HepG2 (cell line): ENCODE results near the gene KRT14. TPM values are rescaled to one million over a fixed set of nuclear protein-coding genes. Genes with fewer than 3 reads are reported as not detected.

Experiments
- ATAC-seq: fragments of 200-7000 bp; cut with Tn5 transposase; 3 replicates; pipeline ENCODE4 v1.9.1; 2020; ENCODE audit warnings: mild to moderate bottlenecking, moderate library complexity
- BruUV-seq: library from RNA; stranded (reverse); fragments of 400-500 nt; replicated peaks from 2 replicates; lab custom pipeline; 2021; lab: Mats Ljungman, UMichigan
- CTCF ChIA-PET: fragments of 300-600 bp; formaldehyde crosslinking; extraction: SDS; loops from one replicate; lab custom pipeline; 2021; ENCODE audit warnings: low total read pairs, inconsistent platforms, low intra/inter-chr PET ratio; lab: Yijun Ruan, JAX
- POLR2A ChIA-PET: fragments of 350-600 bp; sonication (Branson Sonifier 250); formaldehyde crosslinking; loops from one replicate; lab custom pipeline; 2020; ENCODE audit warnings: antibody characterized with exemption, inconsistent platforms; lab: Yijun Ruan, JAX
- DNase-seq: peaks from one replicate; pipeline ENCODE4 v3.0.0-alpha.2; 2015; ENCODE audit warnings: low spot score
- FAIRE-seq: peaks from 3 replicates; lab custom pipeline; 2011; peaks lifted over from hg19 to GRCh38; lab: Jason Lieb, UNC
- H2AFZ ChIP-seq: one replicate; pipeline ENCODE4 v1.6.1; 2011; ENCODE audit warnings: low read length, inconsistent platforms
- H3K27ac ChIP-seq: fragments of 300-600 bp; 3 replicates; pipeline ENCODE4 v1.8.0; 2011; ENCODE audit warnings: mixed run types, mild to moderate bottlenecking, mixed read lengths, low read length, inconsistent platforms; ENCODE audit not compliant: insufficient read depth; ENCODE audit errors: extremely low read length
- H3K27me3 ChIP-seq, 2 experiments: fragments of 200-600 bp in 1 of 2; 2 replicates in 1 of 2; 3 replicates in 1 of 2; pipeline versions ENCODE4 v1.6.0 to v1.8.0; 2011; ENCODE audit warnings: low read length in 2 of 2, mild to moderate bottlenecking in 2 of 2, moderate library complexity in 2 of 2, inconsistent platforms in 1 of 2; ENCODE audit not compliant: insufficient read depth in 2 of 2, control insufficient read depth in 1 of 2
- H3K36me3 ChIP-seq, 2 experiments: fragments of 200-600 bp in 1 of 2; replicated peaks in 1 of 2; 2 replicates in 1 of 2; 3 replicates in 1 of 2; pipeline versions ENCODE4 v1.5.1 to v1.8.0; 2011; ENCODE audit warnings: low read length in 2 of 2, inconsistent platforms in 1 of 2; ENCODE audit not compliant: insufficient read depth in 2 of 2, control insufficient read depth in 1 of 2
- H3K4me1 ChIP-seq: 2 replicates; pipeline ENCODE4 v1.5.1; 2012; ENCODE audit warnings: low read length, inconsistent platforms; ENCODE audit not compliant: insufficient read depth
- H3K4me2 ChIP-seq: 2 replicates; pipeline ENCODE4 v1.6.0; 2011; ENCODE audit warnings: low read depth, low read length, inconsistent platforms
- H3K4me3 ChIP-seq, 3 experiments: fragments of 200-600 bp in 1 of 3; sonication (generic), shearing (Covaris generic) in 1 of 3; replicated peaks in 1 of 3; 2 replicates each; pipeline ENCODE4 v1.5.1; 2011 to 2016; ENCODE audit warnings: low read length in 3 of 3, inconsistent platforms in 2 of 3, low read depth in 2 of 3, mild to moderate bottlenecking in 2 of 3, control low read depth in 1 of 3, mixed read lengths in 1 of 3; ENCODE audit not compliant: insufficient read depth in 1 of 3
- H3K79me2 ChIP-seq: one replicate; pipeline ENCODE4 v1.6.1; 2011; ENCODE audit warnings: low read length, inconsistent platforms; ENCODE audit not compliant: insufficient read depth
- H3K9ac ChIP-seq: 2 replicates; pipeline ENCODE4 v1.6.0; 2011; ENCODE audit warnings: mild to moderate bottlenecking, low read depth, low read length, inconsistent platforms; ENCODE audit not compliant: insufficient read depth
- H3K9me3 ChIP-seq: 2 replicates; pipeline ENCODE4 v1.5.1; 2012; ENCODE audit warnings: mild to moderate bottlenecking, low read length
- H4K20me1 ChIP-seq: 2 replicates; pipeline ENCODE4 v1.6.0; 2011; ENCODE audit warnings: inconsistent platforms, mild to moderate bottlenecking, low read length, moderate library complexity; ENCODE audit not compliant: insufficient read depth
- CSRNP1 ChIP-seq: sonication (generic); formaldehyde crosslinking; IDR thresholded peaks from 2 replicates; pipeline ENCODE4 v1.8.1; 2023; ENCODE audit warnings: mild to moderate bottlenecking, missing genetic modification reagents
- ZNF12 ChIP-seq: sonication (generic); formaldehyde crosslinking; IDR thresholded peaks from 2 replicates; pipeline ENCODE4 v1.5.0; 2020; ENCODE audit warnings: missing genetic modification reagents
- WGBS: methylation state at CpG from one replicate; pipeline ENCODE4 v1.1.6; 2017; ENCODE audit warnings: low lambda C conversion rate; 5-methylcytosine and 5-hydroxymethylcytosine counted together
- in situ Hi-C: cut with HindIII; loops from 2 replicates; pipeline ENCODE4 v1.10.0; 2017; ENCODE audit warnings: low pct_unique_long_range_greater_than_20kb; ENCODE audit not compliant: extremely low pct_ligation_motif_present
- intact Hi-C: fragments of 100-400 bp; cut with micrococcal nuclease; formaldehyde crosslinking; loops from one replicate; pipeline ENCODE4 v1.10.0; 2022; ENCODE audit not compliant: unreplicated experiment
- polyA plus RNA-seq, 8 experiments: library from polyadenylated mRNA; depleted of rRNA in 3 of 8; stranded (reverse) in 7 of 8; unstranded in 1 of 8; fragments of >200 nt; fragmentation: Illumina TruSeq in 4 of 8; extraction: Trizol in 4 of 8; gene quantifications; 2 replicates each; pipeline versions ENCODE4 v1.2.1 to v1.2.3, GENCODE V29; 2011 to 2016; ENCODE audit warnings: low read depth in 4 of 8, missing spikeins in 1 of 8, mixed read lengths in 1 of 8; ENCODE audit not compliant: insufficient read depth in 1 of 8
- total RNA-seq, 5 experiments: library from RNA; depleted of rRNA; stranded (reverse); fragments of >200 nt; fragmentation: Illumina TruSeq; extraction: Trizol; gene quantifications; 2 replicates each; pipeline ENCODE4 v1.2.3, GENCODE V29; 2016; ENCODE audit warnings: low read depth in 1 of 5
- TF ChIP-seq, protein P1 (sequence below): sonication (generic); formaldehyde crosslinking; IDR thresholded peaks from 2 replicates; pipeline ENCODE4 v1.9.0; 2021; ENCODE audit warnings: missing genetic modification reagents, mild to moderate bottlenecking, borderline replicate concordance

The KRT14 gene
- total and polyA plus RNA-seq, 2 of the 13 experiments (the other 11 are each of a cell fraction or from before 2014, with no cell fraction given): 0.09 TPM; not detected in 1

- Histone ChIP-seq H3K9ac (no peak overlapping the region), H3K4me3 (no peak overlapping the region), H3K4me2 (no peak overlapping the region), H3K27me3 (peaks cover 0 to 14% of the 10 kb centered on the region in 2 experiments; a peak in 2 of 5 replicates), H3K9me3 (no peaks in the 10 kb centered on the region), H3K27ac (no peak overlapping the region), H2AFZ (no peak overlapping the region), H3K79me2 (no peaks in the 10 kb centered on the region), H4K20me1 (no peaks in the 10 kb centered on the region), H3K36me3 (no peaks in the 10 kb centered on the region), H3K4me1 (peaks cover 48% of the 10 kb centered on the region)
- DNase-seq (no peak), ATAC-seq (no peak), FAIRE-seq (no peak)
- no TSS peak for BruUV-seq
- WGBS: 78% methylated on average over 3 of the region's 3 CpGs
- intact Hi-C loops: no loop called here
- in situ Hi-C loops: loop anchor here (5.0 kb wide), 2 partner anchors 60 to 115 kb away; partner anchors contain the start of gene KRT36
- ChIA-PET POLR2A (interaction anchor here (3.3 kb wide), 1 partner anchor 18 kb away, joined by 26 read pairs; the partner anchor contains the start of gene KRT19), CTCF (interaction anchor here (6.3 kb wide), 1 partner anchor 116 kb away, joined by 84 read pairs; no protein-coding TSS in a partner anchor)
- TF ChIP-seq, protein P1, sequence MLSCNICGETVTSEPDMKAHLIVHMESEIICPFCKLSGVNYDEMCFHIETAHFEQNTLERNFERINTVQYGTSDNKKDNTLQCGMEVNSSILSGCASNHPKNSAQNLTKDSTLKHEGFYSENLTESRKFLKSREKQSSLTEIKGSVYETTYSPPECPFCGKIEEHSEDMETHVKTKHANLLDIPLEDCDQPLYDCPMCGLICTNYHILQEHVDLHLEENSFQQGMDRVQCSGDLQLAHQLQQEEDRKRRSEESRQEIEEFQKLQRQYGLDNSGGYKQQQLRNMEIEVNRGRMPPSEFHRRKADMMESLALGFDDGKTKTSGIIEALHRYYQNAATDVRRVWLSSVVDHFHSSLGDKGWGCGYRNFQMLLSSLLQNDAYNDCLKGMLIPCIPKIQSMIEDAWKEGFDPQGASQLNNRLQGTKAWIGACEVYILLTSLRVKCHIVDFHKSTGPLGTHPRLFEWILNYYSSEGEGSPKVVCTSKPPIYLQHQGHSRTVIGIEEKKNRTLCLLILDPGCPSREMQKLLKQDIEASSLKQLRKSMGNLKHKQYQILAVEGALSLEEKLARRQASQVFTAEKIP (CRISPR knock-in tag): no peak
- TF ChIP-seq CSRNP1 (CRISPR knock-in tag) (no peak), ZNF12 (CRISPR knock-in tag) (peak; percentile 98)
These were observed 39.9 kb downstream of the KRT14 start for GRCh38 chr17:41546819-41547218.
